ENCODE data around the gene SOX6.

Gene SOX6

DNA sequence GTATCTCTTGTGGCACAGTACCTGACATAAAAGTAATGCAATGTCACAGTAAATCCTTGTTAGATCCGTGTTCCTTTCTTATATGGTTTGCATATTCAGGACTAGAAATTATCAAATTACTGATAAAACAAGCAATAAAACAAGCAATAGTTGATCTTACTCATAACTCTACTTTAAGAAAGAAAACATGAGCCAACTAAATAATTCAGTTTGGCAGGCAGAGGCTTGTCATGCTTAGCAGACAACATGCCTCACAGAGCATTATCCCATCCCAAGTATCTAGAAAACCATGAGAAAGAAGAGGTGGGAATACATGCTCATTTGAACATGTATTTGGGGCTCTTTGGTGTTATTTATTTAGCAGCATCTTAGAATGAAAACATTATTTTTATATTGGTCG, 241.9 kb downstream of the SOX6 start:
- no peaks in the 10 kb centered on the region for H3K4me1 ChIP-seq (ENCODE audit: low read depth, poor library complexity, severe bottlenecking)
- no peaks in the 10 kb centered on the region for H4K20me1 ChIP-seq (ENCODE audit: insufficient read depth)
- no peak overlapping the region for H3K4me3 ChIP-seq (IDR thresholded peaks at IDR 0.05; ENCODE audit: insufficient read depth, low read depth, low read length)
- no peaks in the 10 kb centered on the region for H3K79me2 ChIP-seq (ENCODE audit: insufficient read depth, low read depth)
- H3K27ac ChIP-seq: no peak overlapping the region
- no peak overlapping the region for H3K9ac ChIP-seq
- H3K36me3 ChIP-seq (ENCODE audit: insufficient read depth): no peaks in the 10 kb centered on the region
- TF ChIP-seq, protein P1, sequence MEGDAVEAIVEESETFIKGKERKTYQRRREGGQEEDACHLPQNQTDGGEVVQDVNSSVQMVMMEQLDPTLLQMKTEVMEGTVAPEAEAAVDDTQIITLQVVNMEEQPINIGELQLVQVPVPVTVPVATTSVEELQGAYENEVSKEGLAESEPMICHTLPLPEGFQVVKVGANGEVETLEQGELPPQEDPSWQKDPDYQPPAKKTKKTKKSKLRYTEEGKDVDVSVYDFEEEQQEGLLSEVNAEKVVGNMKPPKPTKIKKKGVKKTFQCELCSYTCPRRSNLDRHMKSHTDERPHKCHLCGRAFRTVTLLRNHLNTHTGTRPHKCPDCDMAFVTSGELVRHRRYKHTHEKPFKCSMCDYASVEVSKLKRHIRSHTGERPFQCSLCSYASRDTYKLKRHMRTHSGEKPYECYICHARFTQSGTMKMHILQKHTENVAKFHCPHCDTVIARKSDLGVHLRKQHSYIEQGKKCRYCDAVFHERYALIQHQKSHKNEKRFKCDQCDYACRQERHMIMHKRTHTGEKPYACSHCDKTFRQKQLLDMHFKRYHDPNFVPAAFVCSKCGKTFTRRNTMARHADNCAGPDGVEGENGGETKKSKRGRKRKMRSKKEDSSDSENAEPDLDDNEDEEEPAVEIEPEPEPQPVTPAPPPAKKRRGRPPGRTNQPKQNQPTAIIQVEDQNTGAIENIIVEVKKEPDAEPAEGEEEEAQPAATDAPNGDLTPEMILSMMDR (conservative IDR thresholded peaks at IDR 0.05; ENCODE audit: low read depth, low read length): no peak
- H3K4me2 ChIP-seq: no peak overlapping the region
- H2AFZ ChIP-seq (ENCODE audit: low read depth): no peak overlapping the region
- H3K27me3 ChIP-seq (ENCODE audit: insufficient read depth, low read depth): no peaks in the 10 kb centered on the region

DNA sequence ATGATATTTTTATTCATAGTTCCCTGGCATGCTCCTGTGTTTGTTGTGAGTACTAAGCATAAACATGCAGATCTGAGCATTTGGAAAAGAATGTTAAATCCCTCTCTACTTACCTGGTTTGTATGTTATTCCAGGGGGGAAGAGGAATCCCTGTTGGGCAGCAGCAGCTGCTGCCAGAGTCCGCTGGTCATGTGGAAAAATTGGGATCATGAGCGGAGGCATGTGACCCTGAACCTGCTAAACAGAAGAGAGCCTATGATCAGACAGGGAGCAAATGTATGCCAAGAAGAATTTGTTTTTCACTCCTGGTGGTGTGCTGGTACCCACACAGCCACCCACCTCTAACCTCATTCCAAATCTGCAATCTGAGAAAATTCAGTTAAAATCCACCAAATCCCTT, 244.7 kb downstream of the SOX6 start:
- Histone ChIP-seq H3K79me2 (ENCODE audit: insufficient read depth, low read depth) (no peaks in the 10 kb centered on the region), H3K36me3 (ENCODE audit: insufficient read depth) (no peaks in the 10 kb centered on the region), H2AFZ (ENCODE audit: low read depth) (no peak overlapping the region), H3K27ac (no peak overlapping the region), H4K20me1 (ENCODE audit: insufficient read depth) (no peaks in the 10 kb centered on the region), H3K4me3 (IDR thresholded peaks at IDR 0.05; ENCODE audit: insufficient read depth, low read depth, low read length) (no peak overlapping the region), H3K27me3 (ENCODE audit: insufficient read depth, low read depth) (no peaks in the 10 kb centered on the region), H3K4me1 (ENCODE audit: low read depth, poor library complexity, severe bottlenecking) (no peaks in the 10 kb centered on the region), H3K9ac (no peak overlapping the region), H3K4me2 (no peak overlapping the region)
- TF ChIP-seq, protein P1 (conservative IDR thresholded peaks at IDR 0.05; ENCODE audit: low read depth, low read length): no peak

DNA sequence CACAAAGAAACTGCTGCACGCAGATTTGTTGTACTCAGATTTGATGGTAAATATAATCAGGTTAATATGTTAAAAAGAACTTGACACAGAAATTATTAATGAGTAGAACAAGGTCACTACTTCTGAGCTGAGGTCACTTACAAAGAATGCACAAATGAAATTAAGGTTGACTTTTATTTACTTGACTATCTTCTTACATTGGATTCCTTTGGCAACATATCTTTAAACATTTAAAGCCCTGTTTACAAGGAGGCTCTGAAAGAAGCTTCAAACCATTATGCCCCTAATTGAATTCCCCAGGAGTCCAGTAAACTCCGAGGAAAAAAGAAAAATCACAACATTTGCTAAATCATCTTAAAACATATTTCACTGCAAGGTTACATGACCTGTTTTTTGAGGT, 245.5 kb downstream of the SOX6 start:
- TF ChIP-seq, protein P1 (conservative IDR thresholded peaks at IDR 0.05; ENCODE audit: low read depth, low read length): no peak
- Histone ChIP-seq H3K27ac (no peak overlapping the region), H3K27me3 (ENCODE audit: insufficient read depth, low read depth) (no peaks in the 10 kb centered on the region), H3K4me3 (IDR thresholded peaks at IDR 0.05; ENCODE audit: insufficient read depth, low read depth, low read length) (no peak overlapping the region), H3K79me2 (ENCODE audit: insufficient read depth, low read depth) (no peaks in the 10 kb centered on the region), H4K20me1 (ENCODE audit: insufficient read depth) (no peaks in the 10 kb centered on the region), H3K4me1 (ENCODE audit: low read depth, poor library complexity, severe bottlenecking) (no peaks in the 10 kb centered on the region), H3K36me3 (ENCODE audit: insufficient read depth) (no peaks in the 10 kb centered on the region), H2AFZ (ENCODE audit: low read depth) (no peak overlapping the region), H3K9ac (no peak overlapping the region), H3K4me2 (no peak overlapping the region)

DNA sequence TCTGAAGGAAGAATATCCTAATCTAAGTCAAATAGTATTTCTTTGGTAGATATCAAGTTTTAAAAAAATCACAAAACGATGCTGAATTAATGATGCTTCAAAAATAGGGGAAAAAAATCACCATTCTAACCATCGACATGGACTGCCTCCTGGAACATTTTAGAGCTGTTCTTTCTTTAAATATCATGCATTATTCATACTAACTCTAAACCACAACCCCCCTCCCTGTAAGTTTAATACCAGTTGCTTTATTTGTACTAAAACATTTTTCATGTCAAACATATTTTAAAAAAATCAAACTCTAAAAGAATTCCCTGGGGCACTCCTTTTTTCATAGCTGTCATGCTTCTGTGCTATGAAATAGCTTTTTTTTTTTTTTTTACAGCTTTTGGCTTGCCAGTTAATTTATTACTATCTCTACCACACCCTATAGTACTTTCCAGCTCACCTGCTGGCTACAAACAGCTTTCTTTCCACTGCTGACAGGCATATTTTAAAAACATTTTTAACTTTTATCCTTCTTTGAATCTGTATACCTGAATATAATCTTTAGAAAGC, 256.9 kb downstream of the SOX6 start:
- TF ChIP-seq, protein P1 (conservative IDR thresholded peaks at IDR 0.05; ENCODE audit: low read depth, low read length): no peak
- Histone ChIP-seq H3K36me3 (ENCODE audit: insufficient read depth) (no peaks in the 10 kb centered on the region), H3K4me2 (no peak overlapping the region), H3K9ac (no peak overlapping the region), H3K4me1 (ENCODE audit: low read depth, poor library complexity, severe bottlenecking) (no peaks in the 10 kb centered on the region), H2AFZ (ENCODE audit: low read depth) (no peak overlapping the region), H3K27me3 (ENCODE audit: insufficient read depth, low read depth) (no peaks in the 10 kb centered on the region), H3K27ac (no peak overlapping the region), H3K4me3 (IDR thresholded peaks at IDR 0.05; ENCODE audit: insufficient read depth, low read depth, low read length) (no peak overlapping the region), H3K79me2 (ENCODE audit: insufficient read depth, low read depth) (no peaks in the 10 kb centered on the region), H4K20me1 (ENCODE audit: insufficient read depth) (no peaks in the 10 kb centered on the region)
